ENCODE results near the gene TM4SF4. TPM values are rescaled to one million over a fixed set of nuclear protein-coding genes. Genes with fewer than 3 reads are reported as not detected.

The TM4SF4 gene
- total and polyA plus RNA-seq, 2 of the 8 experiments (the other 6 are each of a cell fraction or from before 2014, with no cell fraction given), result not detected

GRCh38 chr3:149437710-149438109 lies 36.8 kb upstream of the TM4SF4 start:
- POLR2A ChIA-PET (ENCODE audit: partially characterized antibody), result no interaction called here
- H2BK5ac ChIP-seq (ENCODE audit: low read depth, low read length), result no peak overlapping the region
- no peak overlapping the region for H4K91ac ChIP-seq (replicated peaks; ENCODE audit: insufficient read length, low read length)
- no peak overlapping the region for H2BK12ac ChIP-seq (ENCODE audit: low read depth, low read length)
- CTCF ChIA-PET (ENCODE audit: partially characterized antibody), result interaction anchor here (1.2 to 1.3 kb wide), 2 partner anchors 38 to 42 kb away, joined by 4 to 5 read pairs; no protein-coding TSS in a partner anchor
- DNase-seq (ENCODE audit: low read depth in 1 of 2, low spot score in 2 of 2) (no peak), FAIRE-seq (no peak)
- H2AK5ac ChIP-seq (ENCODE audit: low read depth, low read length), result no peak overlapping the region
- H3K4ac ChIP-seq (replicated peaks; ENCODE audit: insufficient read length, low read depth, low read length), result no peak overlapping the region
- 0 out of 4 replicates have a peak, but pooled peaks cover 0 to 2% of the 10 kb centered on the region in 2 experiments for H3K9me3 ChIP-seq (ENCODE audit: insufficient read depth in 2 of 2, low read depth in 1 of 2, low read length in 1 of 2)
- H3K4me2 ChIP-seq (ENCODE audit: insufficient read depth in 1 of 2, low read depth in 2 of 2, low read length in 2 of 2), result no peak overlapping the region
- H2BK120ac ChIP-seq (replicated peaks; ENCODE audit: low read depth, low read length), result no peak overlapping the region
- no peak overlapping the region for H2BK20ac ChIP-seq (ENCODE audit: low read length)
- H3K4me1 ChIP-seq (replicated peaks in 1 of 4; ENCODE audit: control insufficient read depth in 3 of 4, insufficient read depth in 4 of 4, low read length in 3 of 4), result no peaks in the 10 kb centered on the region
- H2BK15ac ChIP-seq (ENCODE audit: low read length), result no peak overlapping the region
- 0 out of 2 replicates have a peak overlapping the region, but pooled peaks have one; percentile 71 for H2AFZ ChIP-seq (ENCODE audit: low read length)
- no peak overlapping the region for H3K23ac ChIP-seq (ENCODE audit: insufficient read length)
- H3K36me3 ChIP-seq (ENCODE audit: control insufficient read depth in 2 of 4, insufficient read depth in 4 of 4, low read length in 3 of 4), result no peaks in the 10 kb centered on the region
- no peaks in the 10 kb centered on the region for H3K79me1 ChIP-seq (ENCODE audit: low read depth, low read length)
- no peaks in the 10 kb centered on the region for H3K27me3 ChIP-seq (replicated peaks in 1 of 4; ENCODE audit: control insufficient read depth in 3 of 4, extremely low read depth in 1 of 4, insufficient read depth in 3 of 4, low read length in 3 of 4)
- H3K9ac ChIP-seq (replicated peaks in 1 of 4; ENCODE audit: extremely low read depth in 1 of 4, low read depth in 3 of 4, low read length in 3 of 4), result no peak overlapping the region
- no peak overlapping the region for H3K14ac ChIP-seq (ENCODE audit: insufficient read length)
- H3K27ac ChIP-seq (ENCODE audit: low read depth, low read length), result no peak overlapping the region
- H3K56ac ChIP-seq (replicated peaks; ENCODE audit: insufficient read length, low read depth, low read length), result no peak overlapping the region
- H4K8ac ChIP-seq (ENCODE audit: extremely low read depth, insufficient read depth, low read length), result no peak overlapping the region
- no peak overlapping the region for H4K5ac ChIP-seq (ENCODE audit: insufficient read length, low read depth, low read length)
- no peak overlapping the region for H3K18ac ChIP-seq (ENCODE audit: extremely low read depth, low read length)
- no peaks in the 10 kb centered on the region for H3K79me2 ChIP-seq (ENCODE audit: control insufficient read depth in 1 of 2, insufficient read depth in 2 of 2, low read length in 2 of 2)
- no peaks in the 10 kb centered on the region for H3K23me2 ChIP-seq (ENCODE audit: low read depth, low read length)
- no peak overlapping the region for H3K4me3 ChIP-seq (ENCODE audit: extremely low read depth in 1 of 4, insufficient read depth in 2 of 4, low read depth in 3 of 4, low read length in 4 of 4)
- H4K20me1 ChIP-seq (replicated peaks in 1 of 2; ENCODE audit: control insufficient read depth in 1 of 2, insufficient read depth in 2 of 2, low read length in 2 of 2), result no peaks in the 10 kb centered on the region
- no peak for TF ChIP-seq ATF2 (IDR thresholded peaks at IDR 0.05; ENCODE audit: low read length)
- TF ChIP-seq NRF1 (IDR thresholded peaks at IDR 0.05; ENCODE audit: low read depth, low read length), result no peak
- no peak for TF ChIP-seq POLR2A (IDR thresholded peaks at IDR 0.05; ENCODE audit: control extremely low read depth in 1 of 2, low read depth in 2 of 2, low read length in 2 of 2)
- no peak for TF ChIP-seq NANOG (IDR thresholded peaks at IDR 0.05; ENCODE audit: insufficient read depth, low read depth, low read length, poor library complexity, severe bottlenecking)
- TF ChIP-seq TBP (IDR thresholded peaks at IDR 0.05; ENCODE audit: low read depth, low read length), result no peak
- no peak for TF ChIP-seq SP1 (IDR thresholded peaks at IDR 0.05; ENCODE audit: low read depth, low read length)
- TF ChIP-seq JUN (IDR thresholded peaks at IDR 0.05; ENCODE audit: low read depth, low read length), result no peak
- TF ChIP-seq ASH2L (IDR thresholded peaks at IDR 0.05; ENCODE audit: low read length), result no peak
- no peak for TF ChIP-seq TEAD4 (IDR thresholded peaks at IDR 0.05; ENCODE audit: low read depth, low read length)
- no peak for TF ChIP-seq RBBP5 (IDR thresholded peaks at IDR 0.05; ENCODE audit: borderline replicate concordance, low read depth, low read length)
- no peak for TF ChIP-seq TCF12 (IDR thresholded peaks at IDR 0.05; ENCODE audit: low read depth, low read length)
- TF ChIP-seq POU5F1 (IDR thresholded peaks at IDR 0.05; ENCODE audit: low read depth, low read length), result no peak
- no peak for TF ChIP-seq FOSL1 (IDR thresholded peaks at IDR 0.05; ENCODE audit: insufficient read depth, low read depth, low read length)
- no peak for TF ChIP-seq GTF2F1 (IDR thresholded peaks at IDR 0.05; ENCODE audit: borderline replicate concordance, low read depth, low read length)
- no peak for TF ChIP-seq PHF8 (conservative IDR thresholded peaks at IDR 0.05; ENCODE audit: low read depth, low read length)

Measured in H1 (cell line).